Stomach smooth muscle (tissue), 2 donors: ENCODE results near the gene CMIP.
A peak's percentile ranks its signal among the peaks of the same experiment; 100 is the strongest.

ENCODE experiments used
- H3K27ac ChIP-seq: one replicate; pipeline ENCODE4 v1.7.0; 2013; ENCODE audit warnings: mild to moderate bottlenecking, low read length, inconsistent platforms
- H3K27me3 ChIP-seq, 2 donors: one replicate each; pipeline ENCODE4 v1.7.0; 2013; ENCODE audit warnings: low read length in 2 of 2; ENCODE audit not compliant: insufficient read depth in 2 of 2, control insufficient read depth in 1 of 2
- H3K36me3 ChIP-seq, 2 donors: one replicate each; pipeline ENCODE4 v1.7.0; 2013; ENCODE audit warnings: low read length in 2 of 2; ENCODE audit not compliant: control insufficient read depth in 2 of 2, insufficient read depth in 2 of 2
- H3K4me1 ChIP-seq: one replicate; pipeline ENCODE4 v1.7.0; 2013; ENCODE audit warnings: low read length; ENCODE audit not compliant: control insufficient read depth, insufficient read depth
- H3K4me3 ChIP-seq, 2 donors: one replicate each; pipeline ENCODE4 v1.7.0; 2013; ENCODE audit warnings: low read length in 2 of 2
- H3K9ac ChIP-seq, 2 donors: one replicate each; pipeline ENCODE4 v1.7.0; 2013; ENCODE audit warnings: low read length in 2 of 2, mild to moderate bottlenecking in 1 of 2
- H3K9me3 ChIP-seq, 2 donors: one replicate each; pipeline ENCODE4 v1.7.0; 2013; ENCODE audit warnings: low read length in 2 of 2; ENCODE audit not compliant: control insufficient read depth in 2 of 2
- donor health status: healthy.
- donor health status: Pancreatic carcinoma.

CMIP gene

DNA sequence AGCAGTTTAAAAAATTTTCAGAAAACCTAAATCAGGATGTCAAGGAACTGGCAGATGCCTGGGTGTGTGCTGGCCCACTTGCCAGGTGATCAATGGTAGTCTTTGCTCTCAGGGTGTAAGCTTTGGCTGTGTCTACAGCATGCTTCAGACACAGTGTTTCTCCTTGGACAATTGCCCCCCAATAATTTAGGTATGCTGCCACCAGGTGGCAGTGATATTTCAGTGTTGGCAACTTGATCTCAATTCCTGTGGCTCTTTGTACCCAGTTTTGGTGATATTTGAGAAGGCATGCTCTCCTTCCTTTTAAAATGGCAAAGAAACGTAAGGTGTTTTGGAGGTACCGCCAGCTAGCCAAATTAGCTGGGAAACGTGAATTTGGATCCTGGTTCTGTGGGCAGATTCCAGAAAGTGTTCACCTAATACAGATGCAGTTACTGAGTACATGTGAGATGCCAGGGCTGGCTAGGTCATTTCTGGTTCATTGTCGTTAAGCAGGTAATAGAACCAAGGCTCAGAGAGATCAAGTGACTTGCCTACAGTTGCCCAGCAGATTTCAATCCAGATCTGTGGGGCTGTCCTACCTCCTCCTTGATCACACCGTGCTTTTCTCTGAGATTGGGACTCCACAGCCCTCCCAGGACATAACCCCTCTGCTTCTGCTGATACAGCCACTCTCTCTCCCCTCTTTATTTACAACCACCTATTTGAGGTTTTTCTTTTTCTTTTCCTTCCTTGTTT, 178.9 kb downstream of the CMIP start:
- Histone ChIP-seq H3K4me3 (no peak overlapping the region), H3K4me1 (peaks cover 48% of the 10 kb centered on the region), H3K9ac (no peak overlapping the region), H3K36me3 (peaks cover 0 to 6% of the 10 kb centered on the region in 2 donors), H3K9me3 (no peaks in the 10 kb centered on the region), H3K27ac (no peak overlapping the region), H3K27me3 (no peaks in the 10 kb centered on the region)

DNA sequence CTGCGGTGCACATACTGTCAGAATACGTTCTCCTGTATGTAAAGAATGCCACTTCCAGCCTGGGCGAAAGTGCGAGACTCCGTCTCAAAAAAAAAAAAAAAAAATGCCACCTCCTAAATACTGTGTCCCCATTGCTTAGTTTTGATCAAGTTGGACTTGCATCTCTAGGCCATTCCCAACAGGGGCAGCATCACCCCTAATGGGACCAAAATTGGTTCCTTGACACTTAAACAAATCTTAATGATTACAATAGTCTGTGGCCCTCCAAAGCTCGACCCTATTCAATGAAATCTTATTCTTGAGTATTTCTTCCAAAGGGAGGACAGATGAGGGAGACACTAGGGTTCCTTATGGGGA, 179.8 kb downstream of the CMIP start:
- H3K9ac ChIP-seq: no peak overlapping the region
- peaks cover 0 to 6% of the 10 kb centered on the region in 2 donors for H3K36me3 ChIP-seq
- H3K4me3 ChIP-seq: no peak overlapping the region
- H3K27me3 ChIP-seq: no peaks in the 10 kb centered on the region
- H3K9me3 ChIP-seq: no peaks in the 10 kb centered on the region
- peaks cover 43% of the 10 kb centered on the region for H3K4me1 ChIP-seq
- peak overlapping the region; percentile 60 for H3K27ac ChIP-seq

DNA sequence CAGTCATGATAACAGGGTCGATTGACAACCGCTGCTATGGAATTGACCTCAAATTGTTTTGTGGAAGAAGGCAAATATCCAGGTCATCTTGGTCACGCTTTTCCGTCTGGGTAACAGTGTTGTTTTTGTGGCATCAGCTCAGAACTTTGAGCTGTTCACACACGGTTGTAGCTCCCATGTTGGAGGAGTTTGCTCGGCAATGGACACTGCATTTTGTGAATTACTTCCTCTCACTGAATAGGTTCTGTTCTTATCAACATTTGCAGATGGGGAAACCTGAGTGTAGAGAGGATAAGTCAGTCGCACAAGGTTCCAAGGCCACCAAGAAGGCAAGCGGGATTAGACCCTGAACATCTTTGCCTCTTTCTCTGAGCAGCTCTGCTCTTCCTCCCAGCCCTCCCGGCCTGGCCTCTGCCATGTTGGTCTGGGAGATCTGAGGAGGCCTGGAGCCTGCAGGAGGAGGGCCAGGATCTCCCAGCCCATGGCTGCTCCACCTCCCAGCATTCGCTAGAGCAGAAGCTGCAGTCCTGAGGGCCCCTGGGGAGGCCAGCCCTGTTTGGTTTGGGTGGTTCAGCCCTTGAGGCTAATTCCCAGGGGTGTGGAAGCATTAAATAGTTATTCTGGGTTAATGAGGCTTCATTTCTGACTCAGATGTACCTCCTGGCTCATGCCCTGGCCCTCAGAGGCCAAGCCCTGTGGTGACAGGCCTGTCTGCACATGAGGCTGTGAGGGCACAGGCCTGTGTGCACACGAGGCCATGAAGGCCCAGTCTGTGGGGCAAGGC, 180.3 kb downstream of the CMIP start:
- no peaks in the 10 kb centered on the region for H3K9me3 ChIP-seq
- H3K9ac ChIP-seq: peak overlapping the region in 1 of 2 donors; percentile 47
- H3K27ac ChIP-seq: peak overlapping the region; percentile 60
- H3K4me3 ChIP-seq: peak overlapping the region in 1 of 2 donors; percentile 22
- peaks cover 0 to 6% of the 10 kb centered on the region in 2 donors for H3K36me3 ChIP-seq
- no peaks in the 10 kb centered on the region for H3K27me3 ChIP-seq
- H3K4me1 ChIP-seq: peaks cover 44% of the 10 kb centered on the region

GRCh38 chr16:81625544-81626153, 181.0 kb downstream of the CMIP start:
- H3K4me3 ChIP-seq: peak overlapping the region in 1 of 2 donors; percentile 22
- peak overlapping the region; percentile 60 for H3K27ac ChIP-seq
- H3K4me1 ChIP-seq: peaks cover 42% of the 10 kb centered on the region
- no peaks in the 10 kb centered on the region for H3K27me3 ChIP-seq
- H3K36me3 ChIP-seq: peaks cover 0 to 6% of the 10 kb centered on the region in 2 donors
- H3K9me3 ChIP-seq: no peaks in the 10 kb centered on the region
- peak overlapping the region; percentile 19 to 47 for H3K9ac ChIP-seq

DNA sequence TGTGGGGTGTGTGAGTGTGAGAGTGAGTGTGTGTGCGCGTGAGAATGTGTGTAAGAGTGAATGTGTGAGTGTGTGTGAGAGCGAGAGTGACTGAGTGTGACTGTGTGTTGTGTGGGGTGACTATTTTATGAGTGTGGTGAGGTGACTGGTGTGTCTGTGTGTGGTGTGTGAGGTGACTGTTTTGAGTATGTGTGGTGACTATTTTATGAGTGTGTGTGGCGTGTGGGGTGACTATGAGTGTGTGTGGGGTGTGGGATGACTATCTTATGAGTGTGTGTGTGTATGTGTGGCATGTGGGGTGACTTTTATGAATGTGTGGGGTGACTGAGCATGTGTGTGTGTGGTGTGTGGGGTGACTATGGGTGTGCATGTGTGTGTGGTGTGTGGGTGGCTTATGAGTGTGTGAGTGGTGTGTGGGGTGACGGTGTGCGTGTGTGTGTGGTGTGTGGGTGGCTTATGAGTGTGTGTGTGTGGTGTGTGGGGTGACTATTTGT, 181.6 kb downstream of the CMIP start:
- Histone ChIP-seq H3K9me3 (no peaks in the 10 kb centered on the region), H3K36me3 (peaks cover 0 to 6% of the 10 kb centered on the region in 2 donors), H3K9ac (peak overlapping the region in 1 of 2 donors; percentile 19), H3K27ac (peak overlapping the region; percentile 60), H3K4me3 (peak overlapping the region in 1 of 2 donors; percentile 22), H3K4me1 (peaks cover 36% of the 10 kb centered on the region), H3K27me3 (no peaks in the 10 kb centered on the region)

GRCh38 chr16:81627024-81627423, 182.4 kb downstream of the CMIP start:
- Histone ChIP-seq H3K4me3 (no peak overlapping the region), H3K36me3 (peaks cover 0 to 4% of the 10 kb centered on the region in 2 donors), H3K9me3 (no peaks in the 10 kb centered on the region), H3K4me1 (peaks cover 28% of the 10 kb centered on the region), H3K9ac (no peak overlapping the region), H3K27ac (no peak overlapping the region), H3K27me3 (no peaks in the 10 kb centered on the region)

DNA sequence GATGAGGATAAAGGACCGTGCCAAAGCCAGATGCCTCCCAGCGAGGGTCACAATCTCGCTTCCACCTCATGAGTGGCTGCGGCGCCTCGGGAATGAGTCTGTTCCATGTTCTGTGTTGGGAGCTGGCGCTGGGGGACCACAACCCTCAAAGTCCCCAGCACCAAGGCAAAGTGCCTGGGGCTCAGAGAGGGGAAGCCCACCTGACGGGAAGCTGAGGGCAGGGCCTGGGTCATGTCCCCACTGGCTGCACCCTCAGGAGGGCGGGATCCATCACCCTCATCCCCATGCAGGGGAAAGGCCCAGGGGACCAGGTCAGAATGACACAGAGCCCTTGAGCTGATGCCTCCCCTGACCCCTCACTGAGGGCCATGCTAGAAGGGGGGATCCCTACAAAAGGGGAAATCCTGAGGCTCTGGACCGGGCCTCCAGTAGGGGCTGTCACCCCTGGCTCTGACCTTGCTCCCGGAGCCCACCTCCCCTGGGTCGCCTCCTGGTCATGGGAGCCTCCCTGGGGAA, 183.2 kb downstream of the CMIP start:
- peaks cover 32% of the 10 kb centered on the region for H3K4me1 ChIP-seq
- H3K9ac ChIP-seq: no peak overlapping the region
- no peaks in the 10 kb centered on the region for H3K9me3 ChIP-seq
- no peaks in the 10 kb centered on the region for H3K36me3 ChIP-seq
- H3K4me3 ChIP-seq: no peak overlapping the region
- H3K27ac ChIP-seq: no peak overlapping the region
- no peaks in the 10 kb centered on the region for H3K27me3 ChIP-seq

- Histone ChIP-seq H3K4me1 (peaks cover 31% of the 10 kb centered on the region), H3K27ac (no peak overlapping the region)
Measured at GRCh38 chr16:81629034-81629802, 184.6 kb downstream of the CMIP start.

GRCh38 chr16:81629896-81630634, 185.5 kb downstream of the CMIP start:
- Histone ChIP-seq H3K9me3 (no peaks in the 10 kb centered on the region), H3K36me3 (no peaks in the 10 kb centered on the region), H3K27me3 (no peaks in the 10 kb centered on the region), H3K4me1 (peaks cover 31% of the 10 kb centered on the region), H3K27ac (no peak overlapping the region), H3K9ac (no peak overlapping the region), H3K4me3 (no peak overlapping the region)

More at GRCh38 chr16:81629034-81629802, 184.6 kb downstream of the CMIP start:
- Histone ChIP-seq H3K36me3 (no peaks in the 10 kb centered on the region), H3K9me3 (no peaks in the 10 kb centered on the region), H3K27me3 (no peaks in the 10 kb centered on the region), H3K4me3 (no peak overlapping the region), H3K9ac (no peak overlapping the region)
